NCI-H1694 (cell line): ENCODE results near the gene STOML1.

Source experiments
- DNase-seq: peaks from one replicate; lab custom pipeline; 2025; lab: John Stamatoyannopoulos, UW

Gene STOML1

GRCh38 chr15:74019734-74020133 is 27.6 kb upstream of the STOML1 start:
- no peak for DNase-seq

GRCh38 chr15:74013374-74013894 is 21.3 kb upstream of the STOML1 start:
- no peak for DNase-seq

- no peak for DNase-seq
Measured at GRCh38 chr15:74011610-74012009, 19.5 kb upstream of the STOML1 start.

GRCh38 chr15:74010929-74011540 is 18.9 kb upstream of the STOML1 start:
- no peak for DNase-seq

DNA sequence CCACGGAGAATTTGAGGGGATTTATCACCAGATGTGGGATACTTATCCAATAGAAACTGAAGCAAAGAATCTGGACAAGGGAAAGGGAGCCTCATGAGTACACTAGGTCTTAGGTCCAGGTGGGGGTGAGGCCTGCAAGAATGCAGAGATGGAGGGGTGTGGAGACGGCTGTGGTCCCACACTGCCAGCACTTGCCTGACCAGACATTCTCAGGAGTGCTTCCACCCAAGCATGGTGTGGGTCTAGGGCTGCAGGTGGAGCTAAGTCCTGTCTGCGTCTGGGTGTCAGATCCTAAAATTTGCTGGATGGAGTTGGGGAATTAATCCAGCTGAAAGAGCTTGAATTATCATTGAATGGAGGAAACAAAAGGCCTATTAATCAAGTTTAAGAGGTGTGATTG is 16.8 kb upstream of the STOML1 start:
- no peak for DNase-seq

DNA sequence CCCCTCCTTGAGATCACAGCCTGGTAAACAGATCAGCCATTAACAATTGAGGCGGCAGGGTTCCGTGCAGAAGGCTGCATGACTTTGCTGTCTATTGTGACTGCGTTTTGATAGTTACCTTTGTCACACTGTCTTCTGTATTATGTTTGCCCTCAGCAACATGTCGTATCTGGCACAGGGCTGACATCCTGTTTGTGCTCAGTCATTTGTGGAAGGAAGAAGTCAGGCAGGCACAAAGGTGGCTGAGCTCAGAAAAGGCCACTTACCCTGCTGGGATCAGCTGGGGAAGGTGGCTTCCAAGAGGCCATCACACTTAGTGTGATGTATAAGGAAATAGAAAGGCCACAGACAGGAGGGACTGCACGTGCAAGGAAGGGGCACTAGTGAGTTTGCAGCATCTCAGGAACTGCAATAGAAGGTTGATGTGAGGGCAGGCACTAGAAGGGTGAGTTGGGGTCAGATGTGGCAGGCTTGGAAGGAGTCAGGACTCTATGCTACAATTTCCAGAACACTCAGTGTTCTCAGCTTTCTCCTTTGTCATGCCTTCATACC is 15.8 kb upstream of the STOML1 start:
- no peak for DNase-seq

DNA sequence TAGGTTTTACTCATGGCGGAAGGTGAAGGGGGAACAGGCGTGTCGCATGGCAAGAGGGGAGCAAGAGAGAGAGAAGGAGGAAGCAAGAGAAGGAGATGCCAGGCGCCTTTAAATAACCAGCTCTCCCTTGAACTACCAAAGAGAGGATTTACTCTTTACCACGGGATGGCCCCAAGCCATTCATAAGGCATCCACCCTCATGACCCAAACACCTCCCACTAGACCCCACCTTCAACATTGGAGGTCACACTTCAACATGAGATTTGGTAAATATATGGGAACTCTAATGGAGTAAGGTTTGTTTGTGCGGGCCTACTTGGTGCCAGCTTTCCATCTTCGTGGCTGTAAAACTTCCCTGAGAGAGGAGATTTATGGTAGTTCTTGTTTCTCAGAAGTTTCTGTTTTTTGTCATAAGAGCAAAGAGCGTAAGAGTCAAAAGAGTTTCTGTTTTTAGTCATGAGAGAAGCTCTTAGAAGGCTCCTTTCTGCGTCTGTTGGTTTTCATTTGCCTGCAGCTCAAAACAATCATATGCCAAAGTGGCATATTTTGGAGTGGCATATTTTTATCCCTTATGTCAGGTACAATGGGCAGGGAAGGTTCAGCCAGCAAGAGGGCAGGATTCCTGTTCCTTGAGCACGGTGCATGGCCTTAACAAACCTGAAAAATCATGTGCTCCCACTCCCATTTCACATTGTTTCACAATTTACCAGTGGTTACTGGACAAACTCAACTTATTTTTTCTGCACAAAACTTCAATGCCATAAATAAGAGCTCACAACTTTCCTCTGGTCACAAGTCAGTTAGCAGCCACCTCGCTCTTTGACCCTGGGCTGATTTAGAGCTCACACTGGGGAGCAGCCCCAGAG is 14.9 kb upstream of the STOML1 start:
- no peak for DNase-seq

GRCh38 chr15:73997986-73998385 is 5.9 kb upstream of the STOML1 start:
- peak; percentile 52 for DNase-seq

- DNase-seq: no peak
Measured at GRCh38 chr15:73996939-73997338, 4.8 kb upstream of the STOML1 start.

DNA sequence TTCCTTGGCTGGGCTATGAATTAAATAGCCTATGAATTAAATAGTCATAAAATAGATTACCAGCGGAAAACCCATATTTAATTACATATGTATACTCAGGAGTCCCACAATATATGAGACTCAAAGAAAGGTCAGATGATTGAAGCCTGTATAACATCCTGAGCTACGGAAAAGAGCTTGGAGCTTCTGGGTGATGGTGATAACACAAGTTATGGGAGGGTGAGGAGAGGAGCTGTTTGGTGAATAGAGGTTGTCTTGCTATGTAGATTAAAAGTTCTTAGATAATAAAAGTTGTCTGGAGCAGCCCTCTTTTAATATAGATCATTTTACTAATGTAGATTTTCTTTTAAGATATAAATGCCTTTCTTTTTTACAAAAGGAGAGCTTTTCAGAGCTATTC is 4.2 kb upstream of the STOML1 start:
- no peak for DNase-seq

- no peak for DNase-seq
Measured at GRCh38 chr15:73994912-73995622, 3.0 kb upstream of the STOML1 start.

GRCh38 chr15:73994413-73994883 is 2.4 kb upstream of the STOML1 start, which contains the start of gene PML:
TSS of gene PML (plus strand) at chr15:73994716. CDS start at chr15:73994813, 97 bp downstream.
- DNase-seq: peak; percentile 83

GRCh38 chr15:73993211-73993994 is 1.3 kb upstream of the STOML1 start:
- DNase-seq: no peak

GRCh38 chr15:73992594-73992898 is 451 bp upstream of the STOML1 start:
- no peak for DNase-seq

- DNase-seq: no peak
Measured at GRCh38 chr15:73991260-73991659, 835 bp downstream of the STOML1 start.

- no peak for DNase-seq
Measured at GRCh38 chr15:73990250-73991005, 1.7 kb downstream of the STOML1 start.

- no peak for DNase-seq
Measured at GRCh38 chr15:73989001-73989798, 2.9 kb downstream of the STOML1 start.

GRCh38 chr15:73988445-73988969 is 3.6 kb downstream of the STOML1 start:
- DNase-seq: no peak

GRCh38 chr15:73987681-73988444 is 4.2 kb downstream of the STOML1 start:
- DNase-seq: no peak
